HEK293 (cell line): ENCODE measurements around the gene DIP2B.

Source experiments
- CTCF ChIP-seq: fragments of 450-650 bp; formaldehyde crosslinking; IDR thresholded peaks from 2 replicates; pipeline ENCODE4 v1.5.1; 2016; ENCODE audit warnings: missing biosample characterization, missing genetic modification characterization
- EGR2 ChIP-seq: fragments of 450-650 bp; formaldehyde crosslinking; IDR thresholded peaks from 2 replicates; pipeline ENCODE4 v1.5.1; 2016; ENCODE audit warnings: low read depth, missing biosample characterization, missing genetic modification characterization
- SETDB1 ChIP-seq: IDR thresholded peaks from one replicate; pipeline ENCODE4 v1.6.1; 2017; ENCODE audit warnings: mild to moderate bottlenecking, low read length, moderate library complexity, mixed read lengths; ENCODE audit not compliant: insufficient read length
- TCF7L2 ChIP-seq: IDR thresholded peaks from 2 replicates; pipeline ENCODE4 v1.6.1; 2011; ENCODE audit warnings: low read depth, mild to moderate bottlenecking, inconsistent platforms, low read length, moderate library complexity, borderline replicate concordance
- ZNF580 ChIP-seq: fragments of 450-650 bp; formaldehyde crosslinking; IDR thresholded peaks from 2 replicates; pipeline ENCODE4 v1.5.1; 2016; ENCODE audit warnings: missing biosample characterization, missing genetic modification characterization

DNA sequence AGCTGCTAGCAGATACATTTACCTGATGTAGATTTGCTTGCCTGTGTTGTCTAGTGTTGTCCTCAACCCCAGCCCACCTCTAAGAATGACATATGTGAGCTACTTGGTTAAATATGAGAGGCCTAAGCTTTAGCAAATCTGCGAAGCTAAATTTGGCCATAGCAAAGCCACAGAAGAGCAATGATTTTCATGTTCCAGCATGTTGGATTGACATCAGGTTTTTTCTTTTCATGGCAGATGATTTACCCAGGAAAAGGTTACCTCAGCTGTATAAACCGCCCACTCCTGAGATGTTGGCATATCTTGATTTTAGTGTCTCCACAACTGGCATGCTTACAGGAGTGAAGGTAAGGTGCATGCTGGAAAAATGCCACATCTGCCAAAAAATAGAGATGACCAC is 222.7 kb downstream of the DIP2B start:
- TF ChIP-seq CTCF (no peak), TCF7L2 (no peak), ZNF580 (no peak), EGR2 (no peak), SETDB1 (no peak)
